ACC112 (cell line): Measurements from ENCODE around the gene EIF1AD.

ENCODE experiments used
- H2AFZ ChIP-seq: fragments of 200-600 bp; sonication (generic); one replicate; pipeline ENCODE4 v1.6.0; 2017; ENCODE audit warnings: antibody characterized with exemption, low read length; ENCODE audit not compliant: unreplicated experiment
- H3K27ac ChIP-seq: fragments of 200-600 bp; sonication (generic); 2 replicates; pipeline ENCODE4 v1.5.1; 2014; ENCODE audit warnings: low read depth, mild to moderate bottlenecking, antibody characterized with exemption, low read length, moderate library complexity
- H3K27me3 ChIP-seq: fragments of 200-600 bp; sonication (generic); 2 replicates; pipeline ENCODE4 v1.6.1; 2014; ENCODE audit warnings: mild to moderate bottlenecking, antibody characterized with exemption, low read length, moderate library complexity, mixed read lengths; ENCODE audit not compliant: insufficient read depth
- H3K36me3 ChIP-seq: fragments of 200-600 bp; sonication (generic); 2 replicates; pipeline ENCODE4 v1.6.1; 2016; ENCODE audit warnings: mild to moderate bottlenecking, antibody characterized with exemption, low read length, moderate library complexity, mixed read lengths; ENCODE audit not compliant: insufficient read depth
- H3K4me1 ChIP-seq: fragments of 200-600 bp; sonication (generic); one replicate; pipeline ENCODE4 v1.6.1; 2016; ENCODE audit warnings: low read length, mixed read lengths; ENCODE audit not compliant: insufficient read depth, unreplicated experiment, control insufficient read depth
- H3K4me3 ChIP-seq: fragments of 200-600 bp; sonication (generic); 2 replicates; pipeline ENCODE4 v1.5.1; 2014; ENCODE audit warnings: mild to moderate bottlenecking, low read depth, low read length
- H3K79me2 ChIP-seq: fragments of 200-600 bp; sonication (generic); one replicate; pipeline ENCODE4 v1.6.0; 2016; ENCODE audit warnings: low read length; ENCODE audit not compliant: control insufficient read depth, unreplicated experiment, insufficient read depth

EIF1AD gene

DNA sequence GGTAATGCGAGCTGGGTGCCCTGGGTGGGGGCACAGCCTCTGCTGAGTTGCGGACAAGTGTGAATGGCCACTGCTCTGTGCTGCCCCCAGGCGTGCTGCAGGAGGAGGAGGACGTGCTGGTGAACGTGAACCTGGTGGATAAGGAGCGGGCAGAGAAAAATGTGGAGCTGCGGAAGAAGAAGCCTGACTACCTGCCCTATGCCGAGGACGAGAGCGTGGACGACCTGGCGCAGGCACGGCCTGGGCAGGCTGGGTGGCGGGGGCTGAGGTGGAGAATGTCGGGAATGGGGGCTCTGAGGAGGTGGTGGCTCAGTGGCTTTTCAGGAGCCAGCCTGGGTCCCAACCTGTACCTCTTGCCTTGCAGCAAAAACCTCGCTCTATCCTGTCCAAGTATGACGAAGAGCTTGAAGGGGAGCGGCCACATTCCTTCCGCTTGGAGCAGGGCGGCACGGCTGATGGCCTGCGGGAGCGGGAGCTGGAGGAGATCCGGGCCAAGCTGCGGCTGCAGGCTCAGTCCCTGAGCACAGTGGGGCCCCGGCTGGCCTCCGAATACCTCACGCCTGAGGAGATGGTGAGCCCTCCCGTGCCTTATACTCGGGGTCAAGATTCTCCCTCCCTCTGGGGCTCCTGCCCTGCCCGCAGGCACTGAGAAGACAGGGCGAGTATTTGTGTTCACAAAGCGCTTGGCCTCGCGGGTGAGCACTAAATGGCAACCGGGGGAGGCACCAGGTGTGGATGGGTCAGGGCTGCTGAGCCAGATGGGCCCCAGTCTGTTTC, 35.8 kb downstream of the EIF1AD start:
- Histone ChIP-seq H3K36me3 (peaks cover 24% of the 10 kb centered on the region; the same call in 1 of the 2 replicates), H3K79me2 (peaks cover 33% of the 10 kb centered on the region), H2AFZ (no peak overlapping the region), H3K27me3 (no peaks in the 10 kb centered on the region), H3K4me1 (peaks cover 15% of the 10 kb centered on the region), H3K4me3 (no peak overlapping the region), H3K27ac (no peak overlapping the region)

DNA sequence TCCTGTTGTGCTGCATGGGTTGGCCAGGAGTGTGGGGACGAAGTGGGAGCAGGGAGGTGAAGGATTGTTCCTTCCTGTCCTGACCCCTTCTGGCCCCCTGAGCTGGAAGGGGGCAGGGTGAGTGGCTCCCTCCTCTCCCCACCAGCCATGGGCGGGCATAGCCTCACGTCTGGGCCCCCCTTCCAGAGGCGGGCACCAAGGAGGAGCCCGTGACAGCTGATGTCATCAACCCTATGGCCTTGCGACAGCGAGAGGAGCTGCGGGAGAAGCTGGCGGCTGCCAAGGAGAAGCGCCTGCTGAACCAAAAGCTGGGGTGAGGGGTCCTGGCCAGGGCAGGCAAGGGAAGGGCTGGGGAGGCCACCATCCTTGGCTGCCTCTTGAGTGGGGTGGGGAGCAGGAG, 37.1 kb downstream of the EIF1AD start:
- peaks cover 15% of the 10 kb centered on the region for H3K4me1 ChIP-seq
- H3K36me3 ChIP-seq: peaks cover 24% of the 10 kb centered on the region; the same call in 1 of the 2 replicates
- H3K27me3 ChIP-seq: no peaks in the 10 kb centered on the region
- H3K79me2 ChIP-seq: peaks cover 39% of the 10 kb centered on the region
- no peak overlapping the region for H3K27ac ChIP-seq
- no peak overlapping the region for H2AFZ ChIP-seq
- H3K4me3 ChIP-seq: no peak overlapping the region

DNA sequence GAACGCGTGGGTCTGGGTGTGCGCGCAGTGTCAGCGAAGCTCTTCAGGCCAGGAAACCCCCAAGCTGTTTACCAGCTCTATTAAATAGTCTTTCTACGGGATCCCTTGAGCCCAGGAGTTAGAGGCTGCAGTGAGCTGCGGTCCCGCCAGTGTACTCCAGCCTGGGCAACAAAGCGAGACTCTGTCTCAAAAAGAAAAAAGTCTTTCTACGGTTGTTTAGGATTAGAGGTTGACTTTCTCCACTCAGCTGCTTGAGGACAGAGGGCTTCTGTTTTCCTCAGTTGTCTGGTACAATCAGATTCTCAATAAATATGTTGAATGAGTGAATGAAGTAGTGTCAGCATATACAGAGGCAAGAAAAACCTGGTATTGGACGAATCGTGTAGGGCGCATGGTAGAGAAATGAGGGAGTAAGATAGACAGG, 39.8 kb downstream of the EIF1AD start:
- peaks cover 39% of the 10 kb centered on the region for H3K79me2 ChIP-seq
- peak overlapping the region; percentile 99 for H3K4me3 ChIP-seq
- H3K27me3 ChIP-seq: no peaks in the 10 kb centered on the region
- peaks cover 15% of the 10 kb centered on the region for H3K4me1 ChIP-seq
- H3K27ac ChIP-seq: peak overlapping the region; percentile 32
- no peak overlapping the region for H2AFZ ChIP-seq
- H3K36me3 ChIP-seq: peaks cover 20% of the 10 kb centered on the region; the same call in 1 of the 2 replicates

DNA sequence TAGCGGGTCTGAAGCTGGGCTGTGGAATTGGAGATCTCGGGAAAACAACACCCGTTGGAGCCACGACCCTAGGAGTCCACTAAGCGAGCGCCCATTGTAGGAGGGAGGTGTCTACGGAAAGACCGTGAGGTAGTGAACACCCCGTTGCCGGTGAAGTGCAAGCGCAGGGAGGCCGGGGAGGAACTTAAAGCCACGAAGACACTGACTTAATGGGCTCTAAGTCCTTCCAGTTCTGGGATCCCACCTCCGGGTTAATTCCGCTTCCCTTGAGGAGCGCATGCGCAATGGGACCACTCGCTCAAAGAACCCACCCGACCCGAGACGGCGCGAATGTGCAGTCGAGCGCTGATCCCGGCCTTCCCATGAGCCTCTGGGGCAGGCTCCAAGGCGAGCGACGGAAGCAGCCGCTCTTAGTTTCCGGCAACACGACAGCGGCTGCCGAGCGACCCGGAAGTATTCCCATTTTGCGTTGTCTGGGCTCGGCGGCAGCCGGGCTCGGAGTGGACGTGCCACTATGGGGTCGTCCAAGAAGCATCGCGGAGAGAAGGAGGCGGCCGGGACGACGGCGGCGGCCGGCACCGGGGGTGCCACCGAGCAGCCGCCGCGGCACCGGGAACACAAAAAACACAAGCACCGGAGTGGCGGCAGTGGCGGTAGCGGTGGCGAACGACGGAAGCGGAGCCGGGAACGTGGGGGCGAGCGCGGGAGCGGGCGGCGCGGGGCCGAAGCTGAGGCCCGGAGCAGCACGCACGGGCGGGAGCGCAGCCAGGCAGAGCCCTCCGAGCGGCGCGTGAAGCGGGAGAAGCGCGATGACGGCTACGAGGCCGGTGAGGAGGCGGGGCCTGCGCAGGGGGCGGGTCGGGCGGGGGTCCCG, 40.5 kb downstream of the EIF1AD start, which contains the start of gene SART1:
Gene SART1, plus strand, starts transcription at position 468 of the 874 bp plus-strand sequence. Its CDS starts 47 bp downstream, at position 515.
- H3K27me3 ChIP-seq: no peaks in the 10 kb centered on the region
- H3K36me3 ChIP-seq: peaks cover 15% of the 10 kb centered on the region; the same call in 1 of the 2 replicates
- H3K4me3 ChIP-seq: peak within 1 kb of the TSS; percentile 99
- H3K4me1 ChIP-seq: peaks cover 15% of the 10 kb centered on the region
- peaks cover 39% of the 10 kb centered on the region for H3K79me2 ChIP-seq
- H2AFZ ChIP-seq: peak within 1 kb of the TSS; percentile 98
- peak within 1 kb of the TSS; percentile 89 for H3K27ac ChIP-seq

DNA sequence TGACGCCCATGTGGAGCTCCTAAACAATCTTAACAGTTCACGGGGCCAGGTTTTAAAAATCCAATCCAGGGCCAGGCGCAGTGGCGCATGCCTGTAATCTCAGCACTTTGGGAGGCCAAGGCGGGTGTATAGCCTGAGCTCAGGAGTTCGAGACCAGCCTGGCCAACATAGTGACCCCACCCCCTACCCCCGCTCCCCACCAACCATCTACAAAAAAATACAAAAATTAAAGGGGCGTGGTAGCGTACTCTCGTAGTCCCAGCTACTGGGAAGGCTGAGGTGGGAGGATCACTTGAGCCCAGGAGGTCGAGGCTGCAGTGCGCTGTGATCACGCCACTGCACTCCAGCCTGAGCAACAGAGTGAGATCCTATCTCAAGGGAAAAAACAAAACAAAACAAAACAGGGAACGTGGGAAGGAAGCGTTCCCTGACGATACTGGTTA, 41.1 kb downstream of the EIF1AD start:
- Histone ChIP-seq H3K79me2 (peaks cover 39% of the 10 kb centered on the region), H3K36me3 (peaks cover 10% of the 10 kb centered on the region; the same call in 1 of the 2 replicates), H3K4me3 (peak overlapping the region; percentile 99), H3K4me1 (peaks cover 15% of the 10 kb centered on the region), H2AFZ (peak overlapping the region; percentile 83), H3K27ac (peak overlapping the region; percentile 89), H3K27me3 (no peaks in the 10 kb centered on the region)

DNA sequence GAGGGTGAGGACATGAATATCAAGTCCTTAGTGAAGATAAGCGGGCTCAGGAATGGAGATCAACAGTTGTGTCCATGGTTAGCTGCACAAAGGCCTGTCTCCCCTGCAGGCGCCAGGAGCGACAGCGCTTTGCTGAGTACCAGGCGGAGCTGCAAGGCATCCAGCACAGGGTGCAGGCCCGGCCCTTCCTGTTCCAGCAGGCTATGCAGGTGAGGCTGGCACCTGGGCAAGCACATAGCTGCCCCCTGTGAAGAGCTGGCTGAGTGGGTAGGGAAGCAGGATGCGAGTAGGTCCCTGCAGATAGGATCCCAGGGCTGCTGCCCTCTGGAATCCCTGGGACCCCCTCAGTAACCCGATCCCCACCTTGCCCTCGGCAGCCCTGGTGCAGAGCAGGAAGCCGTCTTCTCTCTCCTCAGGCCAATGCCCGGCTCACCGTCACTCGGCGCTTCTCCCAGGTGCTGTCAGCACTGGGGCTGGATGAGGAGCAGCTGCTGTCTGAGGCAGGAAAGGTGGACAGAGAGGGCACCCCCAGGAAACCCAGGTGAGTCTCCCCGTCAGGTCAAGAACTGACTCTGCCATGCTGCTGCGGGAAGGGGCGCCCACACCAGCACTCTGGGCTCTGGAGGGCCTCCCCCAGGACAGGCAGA, 43.1 kb downstream of the EIF1AD start:
- H3K79me2 ChIP-seq: peaks cover 30% of the 10 kb centered on the region
- H3K4me3 ChIP-seq: no peak overlapping the region
- H3K4me1 ChIP-seq: peaks cover 11% of the 10 kb centered on the region
- H3K27ac ChIP-seq: no peak overlapping the region
- no peaks in the 10 kb centered on the region for H3K27me3 ChIP-seq
- 0 out of 2 replicates have a peak, but pooled peaks cover under 1% of the 10 kb centered on the region for H3K36me3 ChIP-seq
- no peak overlapping the region for H2AFZ ChIP-seq

DNA sequence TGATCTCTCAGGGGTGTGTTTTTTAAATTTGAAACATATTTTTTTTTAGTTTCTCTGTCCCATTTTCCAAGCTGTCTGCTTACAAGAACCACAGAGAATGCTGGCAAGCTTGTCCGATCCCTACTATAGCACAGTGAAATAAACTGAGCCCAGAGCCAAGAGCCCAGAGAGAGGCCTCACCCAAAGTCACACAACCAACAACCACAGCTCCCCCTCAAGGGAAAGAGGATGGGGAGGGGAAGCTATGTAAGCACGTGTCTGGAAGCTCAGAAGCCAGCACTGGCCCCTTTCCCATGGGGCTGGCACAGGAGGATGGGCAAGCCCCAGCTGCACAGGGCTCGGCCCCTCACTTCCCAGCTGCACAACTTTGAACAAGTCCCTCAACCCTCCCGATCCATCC, 43.7 kb downstream of the EIF1AD start:
- no peak overlapping the region for H3K27ac ChIP-seq
- peaks cover 23% of the 10 kb centered on the region for H3K79me2 ChIP-seq
- no peaks in the 10 kb centered on the region for H3K36me3 ChIP-seq
- no peaks in the 10 kb centered on the region for H3K27me3 ChIP-seq
- H2AFZ ChIP-seq: no peak overlapping the region
- H3K4me3 ChIP-seq: no peak overlapping the region
- H3K4me1 ChIP-seq: peaks cover 8% of the 10 kb centered on the region

DNA sequence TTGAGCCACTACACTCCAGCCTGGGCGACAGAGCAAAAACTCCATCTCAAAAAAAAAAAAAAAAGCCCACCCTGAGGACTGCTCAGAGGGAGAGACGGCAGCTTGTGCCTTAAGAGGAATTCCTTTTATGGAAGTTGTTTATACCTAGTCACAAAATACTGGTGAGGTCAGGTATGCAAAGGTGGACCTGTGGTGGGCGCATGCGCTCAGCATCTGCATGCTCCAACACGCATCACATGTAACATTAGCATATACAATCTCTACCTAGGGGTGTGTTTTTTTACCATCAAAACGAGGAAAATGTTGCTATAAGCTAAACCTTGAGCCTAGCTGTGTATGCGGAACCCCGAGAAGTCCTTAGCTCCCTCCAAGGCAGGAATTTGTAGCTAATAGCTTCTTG, 47.2 kb downstream of the EIF1AD start:
- no peaks in the 10 kb centered on the region for H3K79me2 ChIP-seq
- H3K4me3 ChIP-seq: no peak overlapping the region
- H3K27ac ChIP-seq: no peak overlapping the region
- H3K27me3 ChIP-seq: no peaks in the 10 kb centered on the region
- H2AFZ ChIP-seq: no peak overlapping the region
- H3K4me1 ChIP-seq: no peaks in the 10 kb centered on the region
- no peaks in the 10 kb centered on the region for H3K36me3 ChIP-seq

DNA sequence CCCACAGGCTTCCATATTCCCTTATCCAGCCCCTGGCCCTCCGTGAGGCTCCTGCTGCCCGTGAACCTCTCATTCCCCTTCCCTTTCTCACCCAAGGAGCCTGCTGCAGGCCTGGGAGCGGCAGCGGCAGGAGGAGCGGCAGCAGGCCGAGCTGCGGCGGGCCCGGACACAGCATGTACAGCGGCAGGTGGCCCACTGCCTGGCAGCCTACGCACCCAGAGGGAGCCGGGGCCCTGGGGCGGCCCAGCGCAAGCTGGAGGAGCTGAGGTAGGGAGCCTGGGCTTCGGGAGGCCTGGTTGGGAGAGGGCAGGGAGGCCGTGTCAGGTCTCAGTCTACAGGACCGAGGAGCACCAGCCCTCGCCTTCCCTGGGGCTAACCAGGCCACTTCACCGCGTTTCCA, 48.5 kb downstream of the EIF1AD start:
- H2AFZ ChIP-seq: no peak overlapping the region
- H3K27ac ChIP-seq: no peak overlapping the region
- no peaks in the 10 kb centered on the region for H3K27me3 ChIP-seq
- no peaks in the 10 kb centered on the region for H3K79me2 ChIP-seq
- H3K4me3 ChIP-seq: no peak overlapping the region
- no peaks in the 10 kb centered on the region for H3K36me3 ChIP-seq
- no peaks in the 10 kb centered on the region for H3K4me1 ChIP-seq

DNA sequence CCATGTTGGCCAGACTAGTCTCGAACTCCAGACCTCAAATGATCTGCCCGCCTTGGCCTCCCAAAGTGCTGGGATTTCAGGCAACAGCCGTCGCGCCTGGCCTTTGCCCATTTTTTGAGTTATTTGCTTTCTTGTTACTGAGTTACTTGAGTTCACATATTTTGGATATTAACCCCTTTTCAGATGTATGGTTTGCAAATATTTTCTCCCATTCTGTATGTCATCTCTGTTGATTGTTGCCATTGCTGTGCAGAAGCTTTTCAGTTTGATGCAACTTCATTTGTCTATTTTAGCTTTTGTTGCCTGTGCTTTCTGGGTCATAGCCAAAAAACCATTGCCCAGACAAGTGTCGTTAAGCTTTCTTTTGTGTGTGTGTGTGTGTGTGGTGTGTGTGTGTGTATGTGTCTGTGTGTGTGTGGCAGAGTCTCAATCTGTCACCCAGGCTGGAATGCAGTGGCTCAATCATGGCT, 49.9 kb downstream of the EIF1AD start:
- no peaks in the 10 kb centered on the region for H3K4me1 ChIP-seq
- H2AFZ ChIP-seq: no peak overlapping the region
- no peak overlapping the region for H3K4me3 ChIP-seq
- H3K36me3 ChIP-seq: no peaks in the 10 kb centered on the region
- H3K27ac ChIP-seq: no peak overlapping the region
- H3K79me2 ChIP-seq: no peaks in the 10 kb centered on the region
- H3K27me3 ChIP-seq: no peaks in the 10 kb centered on the region
